Spleen (tissue), 11 donors: Measurements from ENCODE around the gene MAD2L1BP. TPM values are rescaled to one million over a fixed set of nuclear protein-coding genes. Genes with fewer than 3 reads are reported as not detected.

ENCODE experiments used
- DNase-seq: peaks from one replicate; pipeline ENCODE4 v3.0.0-alpha.2; 2020
- H3K27ac ChIP-seq, 8 donors: fragments of 200-600 bp; sonication (generic) in 7 of 8; 1 replicate in 4 of 8; 2 replicates in 4 of 8; pipeline versions ENCODE4 v1.5.0 to v1.8.0; 2016 to 2021; ENCODE audit warnings: inconsistent platforms in 4 of 8, mild to moderate bottlenecking in 4 of 8, moderate library complexity in 1 of 8
- H3K27me3 ChIP-seq, 7 donors: fragments of 200-600 bp; sonication (generic) in 6 of 7; replicated peaks in 1 of 7; 1 replicate in 4 of 7; 2 replicates in 3 of 7; pipeline versions ENCODE4 v1.5.0 to v1.8.0; 2016 to 2021; ENCODE audit warnings: inconsistent platforms in 3 of 7, mild to moderate bottlenecking in 1 of 7
- H3K36me3 ChIP-seq, 6 donors: fragments of 200-600 bp; sonication (generic) in 5 of 6; 1 replicate in 4 of 6; 2 replicates in 2 of 6; pipeline versions ENCODE4 v1.5.0 to v1.8.0; 2016 to 2021; ENCODE audit warnings: inconsistent platforms in 2 of 6
- H3K4me1 ChIP-seq, 6 donors: fragments of 200-600 bp; sonication (generic) in 5 of 6; 1 replicate in 3 of 6; 2 replicates in 3 of 6; pipeline versions ENCODE4 v1.5.0 to v1.8.0; 2016 to 2021; ENCODE audit warnings: inconsistent platforms in 3 of 6
- H3K4me3 ChIP-seq, 8 donors: fragments of 200-600 bp; sonication (generic) in 7 of 8; 1 replicate in 4 of 8; 2 replicates in 4 of 8; pipeline versions ENCODE4 v1.5.0 to v1.8.0; 2016 to 2021; ENCODE audit warnings: inconsistent platforms in 4 of 8, mild to moderate bottlenecking in 4 of 8, moderate library complexity in 2 of 8
- H3K9me3 ChIP-seq, 8 donors: fragments of 200-600 bp; sonication (generic) in 7 of 8; 1 replicate in 4 of 8; 2 replicates in 4 of 8; pipeline versions ENCODE4 v1.5.0 to v1.8.0; 2016 to 2021; ENCODE audit warnings: inconsistent platforms in 4 of 8
- CTCF ChIP-seq, 11 experiments: fragments of 200-600 bp in 7 of 11; fragments of 450-650 bp in 4 of 11; sonication (generic) in 4 of 11; IDR thresholded peaks in 8 of 11; conservative IDR thresholded peaks in 3 of 11; 1 replicate in 7 of 11; 2 replicates in 4 of 11; pipeline versions ENCODE4 v1.4.0 to v1.8.0; 2016 to 2021; ENCODE audit warnings: antibody characterized with exemption in 11 of 11, inconsistent platforms in 4 of 11, mild to moderate bottlenecking in 1 of 11
- POLR2A ChIP-seq, 3 donors: fragments of 450-650 bp; IDR thresholded peaks; one replicate each; pipeline ENCODE4 v1.5.1; 2017; ENCODE audit warnings: antibody characterized with exemption in 3 of 3, mild to moderate bottlenecking in 1 of 3
- POLR2AphosphoS5 ChIP-seq, 3 donors: sonication (generic); formaldehyde crosslinking; IDR thresholded peaks; one replicate each; pipeline ENCODE4 v1.5.1; 2017; ENCODE audit warnings: antibody characterized with exemption in 3 of 3
- WGBS, 5 donors: extraction: QIAGEN DNeasy Blood & Tissue Kit in 3 of 5; methylation state at CpG; one replicate each; pipeline versions ENCODE4 v1.1.5 to v1.1.7; 2013 to 2018; 5-methylcytosine and 5-hydroxymethylcytosine counted together
- intact Hi-C: fragments of 100-400 bp; cut with DNase I; formaldehyde crosslinking; loops from one replicate; pipeline ENCODE4 v1.15.0; 2023; ENCODE audit warnings: low total_unique reads
- polyA plus RNA-seq, 3 donors: library from polyadenylated mRNA; stranded (reverse); fragments of 200-250 nt; gene quantifications; one replicate each; pipeline ENCODE4 v1.2.1, GENCODE V29; 2013
- total RNA-seq, 7 donors: library from RNA; depleted of rRNA in 3 of 7; stranded (reverse); fragments of >200 nt in 3 of 7; fragmentation: NEBNext Ultra II Directional in 4 of 7; extraction: Animal tissue kit (Norgen Biotek cat#: 25700) in 4 of 7; gene quantifications; one replicate each; pipeline versions ENCODE4 v1.1.0 to v1.2.1, GENCODE V29; 2016 to 2021
- donor health status: healthy with polysubstance abuse.
- donor health status: DM: no; HTN: no; CAD: no; lungs with moderate emphysema.
- donor health status: DM: no; HTN: no; CAD: no.
- donor health status: Bipolar disorder and iron deficiency.
- donor health status: healthy.
- donor health status: DM: no; HTN: no; CAD: no.
- donor health status: DM: yes; HTN: yes; CAD: no.

MAD2L1BP gene
- total and polyA plus RNA-seq, 10 donors = 18.9 to 33.4 (median 21.7) TPM

- no peak for DNase-seq
- H3K4me3 ChIP-seq = peak overlapping the region in 2 of 8 donors; percentile 79 to 81
- 86 to 90% (median 88%) methylated on average over 9 of the region's 9 CpGs for WGBS, 5 donors
Observed at GRCh38 chr6:43634702-43635303, 837 bp upstream of the MAD2L1BP start.

GRCh38 chr6:43636308-43636659 lies 644 bp downstream of the MAD2L1BP start:
- WGBS, 5 donors = 19 to 25% (median 24%) methylated on average over 7 of the region's 7 CpGs
- H3K27ac ChIP-seq = peak overlapping the region; percentile 79 to 94 (median 90)
- H3K36me3 ChIP-seq = peaks cover 0 to 48% (median 32%) of the 10 kb centered on the region in 6 donors

More at GRCh38 chr6:43634702-43635303, 837 bp upstream of the MAD2L1BP start:
- Histone ChIP-seq H3K9me3 (no peaks in the 10 kb centered on the region), H3K27ac (peak overlapping the region in 6 of 8 donors; percentile 89 to 94 (median 90)), H3K36me3 (peaks cover 0 to 33% (median 18%) of the 10 kb centered on the region in 6 donors), H3K4me1 (peaks cover 31 to 62% (median 50%) of the 10 kb centered on the region in 6 donors), H3K27me3 (no peaks in the 10 kb centered on the region)
- no peak for TF ChIP-seq POLR2AphosphoS5 (IDR thresholded peaks at IDR 0.05)
- TF ChIP-seq CTCF (IDR thresholded peaks at IDR 0.05 in 8 of 11, conservative IDR thresholded peaks at IDR 0.05 in 3 of 11) = no peak
- no peak for TF ChIP-seq POLR2A (IDR thresholded peaks at IDR 0.05)
- intact Hi-C loops = no loop called here

GRCh38 chr6:43639984-43640800 lies 4.6 kb downstream of the MAD2L1BP start:
- WGBS, 5 donors = 91 to 96% (median 94%) methylated on average over 21 of the region's 21 CpGs
- no peaks in the 10 kb centered on the region for H3K9me3 ChIP-seq
- H3K36me3 ChIP-seq = peaks cover 0 to 73% (median 45%) of the 10 kb centered on the region in 6 donors
- no peak for DNase-seq
- TF ChIP-seq POLR2A (IDR thresholded peaks at IDR 0.05) (no peak), CTCF (IDR thresholded peaks at IDR 0.05 in 8 of 11, conservative IDR thresholded peaks at IDR 0.05 in 3 of 11) (no peak), POLR2AphosphoS5 (IDR thresholded peaks at IDR 0.05) (no peak)
- peaks cover 23 to 71% (median 45%) of the 10 kb centered on the region in 6 donors for H3K4me1 ChIP-seq
- H3K27ac ChIP-seq = no peak overlapping the region
- no peak overlapping the region for H3K4me3 ChIP-seq
- H3K27me3 ChIP-seq = no peaks in the 10 kb centered on the region
- intact Hi-C loops = no loop called here

More at GRCh38 chr6:43636308-43636659, 644 bp downstream of the MAD2L1BP start:
- H3K27me3 ChIP-seq = no peaks in the 10 kb centered on the region
- no peaks in the 10 kb centered on the region for H3K9me3 ChIP-seq
- intact Hi-C loops = no loop called here
- peak overlapping the region; percentile 61 to 83 (median 79) for H3K4me3 ChIP-seq
- peaks cover 27 to 65% (median 42%) of the 10 kb centered on the region in 6 donors for H3K4me1 ChIP-seq
- TF ChIP-seq CTCF (IDR thresholded peaks at IDR 0.05 in 8 of 11, conservative IDR thresholded peaks at IDR 0.05 in 3 of 11) (no peak), POLR2AphosphoS5 (IDR thresholded peaks at IDR 0.05) (no peak), POLR2A (IDR thresholded peaks at IDR 0.05) (no peak)
- DNase-seq = no peak
